Esophagus muscularis mucosa (tissue), 4 donors: ENCODE results near the gene PLEKHS1. TPM values are rescaled to one million over a fixed set of nuclear protein-coding genes. Genes with fewer than 3 reads are reported as not detected.
"Not testable (repeated sequence)": the region's sequence is repeated elsewhere in the genome, so short reads cannot be mapped to it uniquely, and the experiment has no call there.

Experiments used
- DNase-seq: peaks from one replicate; pipeline ENCODE4 v3.0.0-alpha.2; 2017; ENCODE audit errors: extremely low spot score
- H3K27ac ChIP-seq, 4 donors: fragments of 200-600 bp; sonication (generic); replicated peaks in 1 of 4; 1 replicate in 3 of 4; 2 replicates in 1 of 4; pipeline ENCODE4 v1.5.1; 2016 to 2019; ENCODE audit warnings: mild to moderate bottlenecking in 1 of 4
- H3K27me3 ChIP-seq, 4 donors: fragments of 200-600 bp; sonication (generic); one replicate each; pipeline versions ENCODE4 v1.5.1 to v1.6.0; 2016 to 2019
- H3K36me3 ChIP-seq, 4 donors: fragments of 200-600 bp; sonication (generic); one replicate each; pipeline ENCODE4 v1.5.1; 2016 to 2019
- H3K4me1 ChIP-seq, 4 donors: fragments of 200-600 bp; sonication (generic); one replicate each; pipeline ENCODE4 v1.5.1; 2016 to 2019
- H3K4me3 ChIP-seq, 4 donors: fragments of 200-600 bp; sonication (generic); 1 replicate in 2 of 4; 2 replicates in 2 of 4; pipeline ENCODE4 v1.5.1; 2016 to 2019; ENCODE audit warnings: mild to moderate bottlenecking in 4 of 4, moderate library complexity in 1 of 4
- H3K9me3 ChIP-seq, 4 donors: fragments of 200-600 bp; sonication (generic); 1 replicate in 3 of 4; 2 replicates in 1 of 4; pipeline ENCODE4 v1.5.1; 2016 to 2019
- EP300 ChIP-seq: sonication (generic); formaldehyde crosslinking; IDR thresholded peaks from one replicate; pipeline ENCODE4 v1.6.1; 2017; ENCODE audit warnings: antibody characterized with exemption
- POLR2A ChIP-seq: fragments of 450-650 bp; IDR thresholded peaks from one replicate; pipeline ENCODE4 v1.6.1; 2017; ENCODE audit warnings: antibody characterized with exemption, moderate library complexity, mild to moderate bottlenecking, low read depth
- POLR2AphosphoS5 ChIP-seq, 2 donors: sonication (generic); formaldehyde crosslinking; IDR thresholded peaks; one replicate each; pipeline ENCODE4 v1.6.1; 2017; ENCODE audit warnings: antibody characterized with exemption in 2 of 2
- WGBS: methylation state at CpG from one replicate; pipeline ENCODE4 v1.1.5; 2018; 5-methylcytosine and 5-hydroxymethylcytosine counted together
- intact Hi-C: fragments of 100-400 bp; cut with DNase I; formaldehyde crosslinking; loops from one replicate; pipeline ENCODE4 v1.15.1; 2023
- total RNA-seq, 4 donors: library from RNA; depleted of rRNA; stranded (reverse); fragments of >200 nt; gene quantifications; one replicate each; pipeline versions ENCODE4 v1.1.0 to v1.2.1, GENCODE V29; 2016
- TF ChIP-seq, protein P1 (sequence below), 3 experiments: fragments of 200-600 bp in 2 of 3; fragments of 450-650 bp in 1 of 3; sonication (generic) in 2 of 3; IDR thresholded peaks; one replicate each; pipeline ENCODE4 v1.5.1; 2017 to 2019; ENCODE audit warnings: antibody characterized with exemption in 3 of 3, mild to moderate bottlenecking in 2 of 3, moderate library complexity in 1 of 3

PLEKHS1 gene
- total RNA-seq, 4 donors from 2014 or later = not detected

DNA sequence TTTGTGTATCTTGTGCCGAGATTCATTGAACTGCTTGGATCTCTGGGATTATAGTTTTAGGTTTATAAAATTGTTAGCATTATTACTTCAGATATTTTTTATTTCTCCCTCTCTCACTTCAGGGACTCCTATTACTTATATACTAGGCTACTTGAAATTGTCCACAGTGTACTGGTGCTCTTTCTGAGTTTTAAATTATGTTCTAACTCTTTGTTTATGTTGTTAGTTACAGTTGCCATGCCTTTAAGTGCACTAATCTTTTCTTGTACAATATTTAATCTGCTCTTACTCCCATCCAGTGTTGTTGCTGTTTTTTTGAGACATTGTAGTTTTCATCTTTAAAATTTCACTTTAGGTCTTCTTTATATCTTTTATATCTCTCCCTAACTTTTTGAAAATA is 13.1 kb downstream of the PLEKHS1 start:
- TF ChIP-seq, protein P1, sequence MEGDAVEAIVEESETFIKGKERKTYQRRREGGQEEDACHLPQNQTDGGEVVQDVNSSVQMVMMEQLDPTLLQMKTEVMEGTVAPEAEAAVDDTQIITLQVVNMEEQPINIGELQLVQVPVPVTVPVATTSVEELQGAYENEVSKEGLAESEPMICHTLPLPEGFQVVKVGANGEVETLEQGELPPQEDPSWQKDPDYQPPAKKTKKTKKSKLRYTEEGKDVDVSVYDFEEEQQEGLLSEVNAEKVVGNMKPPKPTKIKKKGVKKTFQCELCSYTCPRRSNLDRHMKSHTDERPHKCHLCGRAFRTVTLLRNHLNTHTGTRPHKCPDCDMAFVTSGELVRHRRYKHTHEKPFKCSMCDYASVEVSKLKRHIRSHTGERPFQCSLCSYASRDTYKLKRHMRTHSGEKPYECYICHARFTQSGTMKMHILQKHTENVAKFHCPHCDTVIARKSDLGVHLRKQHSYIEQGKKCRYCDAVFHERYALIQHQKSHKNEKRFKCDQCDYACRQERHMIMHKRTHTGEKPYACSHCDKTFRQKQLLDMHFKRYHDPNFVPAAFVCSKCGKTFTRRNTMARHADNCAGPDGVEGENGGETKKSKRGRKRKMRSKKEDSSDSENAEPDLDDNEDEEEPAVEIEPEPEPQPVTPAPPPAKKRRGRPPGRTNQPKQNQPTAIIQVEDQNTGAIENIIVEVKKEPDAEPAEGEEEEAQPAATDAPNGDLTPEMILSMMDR (IDR thresholded peaks at IDR 0.05) = no peak
- TF ChIP-seq POLR2A = no peak
- TF ChIP-seq EP300 = no peak
- TF ChIP-seq POLR2AphosphoS5 (IDR thresholded peaks at IDR 0.05) = no peak
- no peak overlapping the region for H3K4me3 ChIP-seq
- H3K27ac ChIP-seq = no peak overlapping the region
- no peaks in the 10 kb centered on the region for H3K36me3 ChIP-seq
- intact Hi-C loops = no loop called here
- 56% methylated on average over 1 of the region's 1 CpG for WGBS
- H3K27me3 ChIP-seq = no peaks in the 10 kb centered on the region
- H3K4me1 ChIP-seq = peaks cover 0 to 12% (median 3%) of the 10 kb centered on the region in 4 donors
- H3K9me3 ChIP-seq = no peaks in the 10 kb centered on the region
- no peak for DNase-seq

GRCh38 chr10:113765910-113766309 is 14.4 kb downstream of the PLEKHS1 start:
- no peak for DNase-seq
- Histone ChIP-seq H3K4me3 (no peak overlapping the region), H3K27me3 (no peaks in the 10 kb centered on the region), H3K36me3 (no peaks in the 10 kb centered on the region), H3K9me3 (no peaks in the 10 kb centered on the region), H3K4me1 (peaks cover 0 to 12% (median 3%) of the 10 kb centered on the region in 4 donors), H3K27ac (no peak overlapping the region)
- intact Hi-C loops = no loop called here
- TF ChIP-seq, protein P1 (IDR thresholded peaks at IDR 0.05) = no peak
- no peak for TF ChIP-seq EP300
- TF ChIP-seq POLR2AphosphoS5 (IDR thresholded peaks at IDR 0.05) = no peak
- no peak for TF ChIP-seq POLR2A
- 39% methylated on average over 3 of the region's 3 CpGs for WGBS

- 82% methylated on average over 2 of the region's 2 CpGs for WGBS
- intact Hi-C loops = no loop called here
- Histone ChIP-seq H3K4me3 (no peak overlapping the region), H3K27me3 (no peaks in the 10 kb centered on the region), H3K4me1 (peaks cover 0 to 12% (median 3%) of the 10 kb centered on the region in 4 donors), H3K36me3 (no peaks in the 10 kb centered on the region), H3K9me3 (no peaks in the 10 kb centered on the region), H3K27ac (no peak overlapping the region)
- DNase-seq = no peak
- TF ChIP-seq, protein P1 (IDR thresholded peaks at IDR 0.05) = no peak
- TF ChIP-seq POLR2AphosphoS5 (IDR thresholded peaks at IDR 0.05) (no peak), POLR2A (no peak), EP300 (no peak)
Measured at GRCh38 chr10:113767222-113767621, 15.7 kb downstream of the PLEKHS1 start.

- intact Hi-C loops = no loop called here
- WGBS = 85% methylated on average over 4 of the region's 4 CpGs
- H3K4me3 ChIP-seq = no peak overlapping the region
Measured at GRCh38 chr10:113770346-113770745, 18.9 kb downstream of the PLEKHS1 start.

GRCh38 chr10:113771131-113771530 is 19.6 kb downstream of the PLEKHS1 start:
- WGBS = 89% methylated on average over 3 of the region's 3 CpGs
- H3K27me3 ChIP-seq, H3K9me3 ChIP-seq, H3K27ac ChIP-seq, H3K4me3 ChIP-seq, DNase-seq, intact Hi-C loops, H3K36me3 ChIP-seq: not testable (repeated sequence)
- H3K4me1 ChIP-seq = peaks cover 0 to 20% (median 11%) of the 10 kb centered on the region in 4 donors

More at GRCh38 chr10:113770346-113770745, 18.9 kb downstream of the PLEKHS1 start:
- Histone ChIP-seq H3K9me3 (no peaks in the 10 kb centered on the region), H3K36me3 (no peaks in the 10 kb centered on the region), H3K27me3 (no peaks in the 10 kb centered on the region), H3K27ac (no peak overlapping the region), H3K4me1 (peaks cover 0 to 13% (median 12%) of the 10 kb centered on the region in 4 donors)
- TF ChIP-seq POLR2A (no peak), POLR2AphosphoS5 (IDR thresholded peaks at IDR 0.05) (no peak), EP300 (no peak)
- TF ChIP-seq, protein P1 (IDR thresholded peaks at IDR 0.05) = no peak
- no peak for DNase-seq
